Measurements from ENCODE around the gene ASH1L. TPM values are rescaled to one million over a fixed set of nuclear protein-coding genes. Genes with fewer than 3 reads are reported as not detected.
"Not testable (repeated sequence)": the region's sequence is repeated elsewhere in the genome, so short reads cannot be mapped to it uniquely, and the experiment has no call there.

The ASH1L gene, protein sequence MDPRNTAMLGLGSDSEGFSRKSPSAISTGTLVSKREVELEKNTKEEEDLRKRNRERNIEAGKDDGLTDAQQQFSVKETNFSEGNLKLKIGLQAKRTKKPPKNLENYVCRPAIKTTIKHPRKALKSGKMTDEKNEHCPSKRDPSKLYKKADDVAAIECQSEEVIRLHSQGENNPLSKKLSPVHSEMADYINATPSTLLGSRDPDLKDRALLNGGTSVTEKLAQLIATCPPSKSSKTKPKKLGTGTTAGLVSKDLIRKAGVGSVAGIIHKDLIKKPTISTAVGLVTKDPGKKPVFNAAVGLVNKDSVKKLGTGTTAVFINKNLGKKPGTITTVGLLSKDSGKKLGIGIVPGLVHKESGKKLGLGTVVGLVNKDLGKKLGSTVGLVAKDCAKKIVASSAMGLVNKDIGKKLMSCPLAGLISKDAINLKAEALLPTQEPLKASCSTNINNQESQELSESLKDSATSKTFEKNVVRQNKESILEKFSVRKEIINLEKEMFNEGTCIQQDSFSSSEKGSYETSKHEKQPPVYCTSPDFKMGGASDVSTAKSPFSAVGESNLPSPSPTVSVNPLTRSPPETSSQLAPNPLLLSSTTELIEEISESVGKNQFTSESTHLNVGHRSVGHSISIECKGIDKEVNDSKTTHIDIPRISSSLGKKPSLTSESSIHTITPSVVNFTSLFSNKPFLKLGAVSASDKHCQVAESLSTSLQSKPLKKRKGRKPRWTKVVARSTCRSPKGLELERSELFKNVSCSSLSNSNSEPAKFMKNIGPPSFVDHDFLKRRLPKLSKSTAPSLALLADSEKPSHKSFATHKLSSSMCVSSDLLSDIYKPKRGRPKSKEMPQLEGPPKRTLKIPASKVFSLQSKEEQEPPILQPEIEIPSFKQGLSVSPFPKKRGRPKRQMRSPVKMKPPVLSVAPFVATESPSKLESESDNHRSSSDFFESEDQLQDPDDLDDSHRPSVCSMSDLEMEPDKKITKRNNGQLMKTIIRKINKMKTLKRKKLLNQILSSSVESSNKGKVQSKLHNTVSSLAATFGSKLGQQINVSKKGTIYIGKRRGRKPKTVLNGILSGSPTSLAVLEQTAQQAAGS (N-terminal part only)
- total RNA-seq, result 75.6 and 90.6 TPM in 2 replicates

DNA sequence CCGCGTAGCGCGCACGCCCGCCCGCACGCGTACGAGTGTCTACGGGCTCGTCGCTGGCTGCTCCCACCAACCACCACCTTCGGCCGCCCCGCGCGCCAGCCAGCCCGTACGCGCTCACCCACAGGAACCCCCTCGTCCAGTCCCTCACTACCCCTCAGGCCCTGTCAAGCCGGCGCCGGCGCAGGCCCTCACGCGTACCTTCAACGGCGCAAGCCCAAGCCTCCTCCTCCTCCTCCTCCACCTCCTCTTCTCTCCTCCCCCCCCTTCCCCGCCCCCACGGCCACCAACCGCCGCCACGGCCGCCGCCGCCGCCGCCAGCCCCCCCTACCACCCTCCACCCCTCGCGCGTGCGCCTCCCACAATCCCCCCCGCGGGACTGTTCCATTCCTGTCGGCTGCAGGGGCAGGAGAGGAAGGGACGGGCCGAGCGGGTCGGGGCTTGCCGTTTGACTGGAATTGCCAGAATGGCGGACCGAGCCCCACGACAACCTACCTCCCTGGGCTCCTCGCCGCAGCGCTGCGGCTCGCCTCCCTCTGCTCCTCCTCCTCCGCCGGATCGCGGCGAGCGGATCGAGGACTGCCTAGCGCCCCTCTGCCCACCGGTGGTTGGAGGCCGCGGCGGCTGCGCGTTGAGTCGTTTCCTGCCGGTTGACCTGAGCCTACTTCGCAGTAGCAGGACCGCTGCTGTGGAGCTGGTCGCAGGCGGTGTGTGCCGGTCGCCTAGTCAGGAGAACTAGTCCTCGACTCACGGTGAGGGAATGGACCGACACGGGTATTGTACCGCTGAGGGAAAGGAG, at the start of gene ASH1L:
ASH1L (minus strand) TSS at position 223 of the 796 bp plus-strand sequence. CDS start 41,284 bp downstream, outside the sequence.
- TF ChIP-seq, protein P1, sequence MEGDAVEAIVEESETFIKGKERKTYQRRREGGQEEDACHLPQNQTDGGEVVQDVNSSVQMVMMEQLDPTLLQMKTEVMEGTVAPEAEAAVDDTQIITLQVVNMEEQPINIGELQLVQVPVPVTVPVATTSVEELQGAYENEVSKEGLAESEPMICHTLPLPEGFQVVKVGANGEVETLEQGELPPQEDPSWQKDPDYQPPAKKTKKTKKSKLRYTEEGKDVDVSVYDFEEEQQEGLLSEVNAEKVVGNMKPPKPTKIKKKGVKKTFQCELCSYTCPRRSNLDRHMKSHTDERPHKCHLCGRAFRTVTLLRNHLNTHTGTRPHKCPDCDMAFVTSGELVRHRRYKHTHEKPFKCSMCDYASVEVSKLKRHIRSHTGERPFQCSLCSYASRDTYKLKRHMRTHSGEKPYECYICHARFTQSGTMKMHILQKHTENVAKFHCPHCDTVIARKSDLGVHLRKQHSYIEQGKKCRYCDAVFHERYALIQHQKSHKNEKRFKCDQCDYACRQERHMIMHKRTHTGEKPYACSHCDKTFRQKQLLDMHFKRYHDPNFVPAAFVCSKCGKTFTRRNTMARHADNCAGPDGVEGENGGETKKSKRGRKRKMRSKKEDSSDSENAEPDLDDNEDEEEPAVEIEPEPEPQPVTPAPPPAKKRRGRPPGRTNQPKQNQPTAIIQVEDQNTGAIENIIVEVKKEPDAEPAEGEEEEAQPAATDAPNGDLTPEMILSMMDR (IDR thresholded peaks at IDR 0.05), result no peak
- ATAC-seq (ENCODE audit: low read depth), result peak; percentile 80
- intact Hi-C loops (cut with micrococcal nuclease), result loop anchor here (1.0 to 10.0 kb wide), 5 partner anchors 14 to 288 kb away; partner anchors contain the start of genes CLK2, FDPS and HCN3
- ChIA-PET CTCF (interaction anchor here (1.8 kb wide), 1 partner anchor 59 kb away, joined by 5 read pairs; no protein-coding TSS in a partner anchor), POLR2A (interaction anchor here (0.5 to 2.2 kb wide), 31 partner anchors 10 to 601 kb away, joined by 3 to 17 read pairs (median 4); partner anchors contain the start of genes CLK2, PYGO2 and SCAMP3)
- peak within 1 kb of the TSS; percentile 99 for H3K4me3 Mint-ChIP-seq
- peaks cover 34% of the 10 kb centered on the region for H3K36me3 Mint-ChIP-seq (ENCODE audit: low read depth)
- H3K27ac Mint-ChIP-seq, result peak within 1 kb of the TSS; percentile 98
- no peaks in the 10 kb centered on the region for H3K27me3 Mint-ChIP-seq
- no peaks in the 10 kb centered on the region for H3K9me3 Mint-ChIP-seq
- DNase-seq, result peak; percentile 90
- H3K4me1 Mint-ChIP-seq, result peaks cover 41% of the 10 kb centered on the region

DNA sequence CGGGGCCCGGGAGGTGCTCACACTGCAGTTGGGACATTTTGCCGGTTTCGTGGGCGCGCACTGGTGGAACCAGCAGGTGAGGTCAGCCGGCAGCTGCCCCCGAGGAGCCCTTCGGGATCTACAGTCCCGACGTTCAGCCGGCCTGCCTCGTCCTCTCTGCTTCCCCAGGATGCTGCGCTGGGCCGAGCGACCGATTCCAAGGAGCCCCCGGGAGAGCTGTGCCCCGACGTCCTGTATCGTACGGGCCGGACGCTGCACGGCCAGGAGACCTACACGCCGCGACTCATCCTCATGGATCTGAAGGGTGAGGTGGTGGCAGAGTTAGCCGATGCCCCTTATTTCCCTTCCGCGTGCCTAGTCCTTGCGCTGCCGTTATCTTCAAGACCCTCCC, 47.6 kb upstream of the ASH1L start:
- Mint-ChIP-seq H3K4me3 (peak overlapping the region; percentile 93), H3K36me3 (ENCODE audit: low read depth) (peaks cover 25% of the 10 kb centered on the region)
- H3K27ac Mint-ChIP-seq; H3K4me1 Mint-ChIP-seq; H3K27me3 Mint-ChIP-seq; intact Hi-C loops (cut with micrococcal nuclease); DNase-seq; CTCF ChIA-PET; H3K9me3 Mint-ChIP-seq: not testable (repeated sequence)
- POLR2A ChIA-PET, result interaction anchor here (0.6 to 0.8 kb wide), 2 partner anchors 39 to 135 kb away, joined by 4 read pairs; no protein-coding TSS in a partner anchor
- peak; percentile 9 for ATAC-seq (ENCODE audit: low read depth)

DNA sequence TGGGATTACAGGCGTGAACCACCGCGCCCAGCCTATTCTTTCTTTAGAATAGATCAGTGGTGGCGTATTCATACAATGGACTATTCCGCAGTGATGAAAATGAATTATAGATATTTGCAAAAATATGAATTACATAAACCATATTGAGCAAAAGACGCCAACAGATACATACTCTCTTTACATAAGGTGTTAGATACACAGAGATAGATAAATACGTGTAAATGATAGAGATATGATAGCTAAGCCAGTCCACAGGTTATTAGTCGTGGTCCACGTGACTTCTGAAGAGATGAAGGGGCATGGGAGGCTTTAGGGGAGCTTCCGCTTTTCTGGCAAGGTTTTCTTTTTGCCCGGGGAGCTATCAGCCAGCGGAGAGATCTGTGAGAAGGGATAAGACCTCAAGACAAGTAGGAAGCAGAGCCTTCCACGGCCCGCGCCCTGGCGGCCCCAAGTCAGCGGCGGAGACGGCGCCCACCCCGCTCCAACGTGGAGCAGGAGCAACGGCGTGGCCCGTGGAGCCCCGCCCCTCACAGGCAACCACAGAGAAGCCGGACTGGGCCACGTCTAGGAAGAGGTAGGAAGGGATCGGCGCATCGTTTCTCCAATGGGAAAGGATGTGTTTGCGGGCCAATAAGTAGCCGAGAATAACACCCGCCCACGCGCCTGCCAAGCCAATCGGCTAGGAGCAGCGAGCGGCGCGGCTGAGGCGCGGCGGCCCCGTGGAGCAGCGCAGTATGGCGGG, 47.1 kb upstream of the ASH1L start, which contains the start of gene MSTO1:
MSTO1 (plus strand) TSS at position 704 of the 742 bp plus-strand sequence; CDS start at position 735, 31 bp downstream.
- Mint-ChIP-seq H3K4me1 (peaks cover 9% of the 10 kb centered on the region), H3K4me3 (peak within 1 kb of the TSS; percentile 93), H3K27me3 (no peaks in the 10 kb centered on the region), H3K9me3 (no peaks in the 10 kb centered on the region), H3K36me3 (ENCODE audit: low read depth) (peaks cover 22% of the 10 kb centered on the region), H3K27ac (peak within 1 kb of the TSS; percentile 92)
- intact Hi-C loops (cut with micrococcal nuclease), result no loop called here
- ATAC-seq (ENCODE audit: low read depth) (peak; percentile 94), DNase-seq (peak; percentile 81)
- ChIA-PET CTCF (no interaction called here), POLR2A (interaction anchor here (0.5 to 1.4 kb wide), 9 partner anchors 13 to 636 kb away, joined by 3 to 15 read pairs (median 3); partner anchors contain the start of gene FDPS)
- TF ChIP-seq, protein P1 (IDR thresholded peaks at IDR 0.05), result no peak

DNA sequence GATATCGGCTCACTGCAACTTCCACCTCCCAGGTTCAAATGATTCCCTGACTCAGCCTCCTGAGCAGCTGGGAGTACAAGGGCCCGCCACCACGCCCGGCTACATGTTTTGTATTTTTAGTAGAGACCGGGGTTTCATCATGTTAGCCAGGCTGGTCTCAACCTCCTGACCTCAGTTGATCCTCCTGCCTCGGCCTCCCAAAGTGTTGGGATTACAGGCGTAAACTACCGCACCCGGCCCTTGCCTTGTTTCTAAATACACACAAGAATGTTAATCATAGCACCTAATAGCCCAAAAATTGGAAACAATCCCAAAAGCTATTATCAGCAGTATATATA, 46.3 kb upstream of the ASH1L start:
- Mint-ChIP-seq H3K27ac (no peak overlapping the region), H3K36me3 (ENCODE audit: low read depth) (peaks cover 18% of the 10 kb centered on the region), H3K27me3 (no peaks in the 10 kb centered on the region), H3K4me3 (peak overlapping the region; percentile 35), H3K4me1 (peaks cover 9% of the 10 kb centered on the region), H3K9me3 (no peaks in the 10 kb centered on the region)
- intact Hi-C loops (cut with micrococcal nuclease), result no loop called here
- ChIA-PET POLR2A (interaction anchor here (0.6 to 1.4 kb wide), 4 partner anchors 14 to 365 kb away, joined by 3 to 8 read pairs (median 3); no protein-coding TSS in a partner anchor), CTCF (interaction anchor here (0.7 kb wide), 1 partner anchor 437 kb away, joined by 3 read pairs; no protein-coding TSS in a partner anchor)
- no peak for ATAC-seq (ENCODE audit: low read depth)
- DNase-seq, result no peak
- TF ChIP-seq, protein P1 (IDR thresholded peaks at IDR 0.05), result no peak
